HG03565 (cell line): ENCODE measurements around the gene GLYATL3.

Source experiments
- ATAC-seq: cut with Tn5 transposase; IDR thresholded peaks from one replicate; pipeline ENCODE4 v1.9.1; 2021; ENCODE audit warnings: mild to moderate bottlenecking, moderate library complexity; ENCODE audit not compliant: unreplicated experiment

GLYATL3 gene

GRCh38 chr6:49513153-49513989 lies 13.6 kb downstream of the GLYATL3 start:
- no peak for ATAC-seq

GRCh38 chr6:49514571-49515484 lies 15.1 kb downstream of the GLYATL3 start:
- no peak for ATAC-seq

- ATAC-seq = no peak
These were observed 15.9 kb downstream of the GLYATL3 start for GRCh38 chr6:49515485-49516146.

- ATAC-seq = no peak
These were observed 16.4 kb downstream of the GLYATL3 start for GRCh38 chr6:49516147-49516505.

- no peak for ATAC-seq
These were observed 18.2 kb downstream of the GLYATL3 start for GRCh38 chr6:49517919-49518318.

- peak; percentile 86 for ATAC-seq
These were observed 19.9 kb downstream of the GLYATL3 start for GRCh38 chr6:49519660-49520059.

- no peak for ATAC-seq
These were observed 23.2 kb downstream of the GLYATL3 start for GRCh38 chr6:49522710-49523593.

GRCh38 chr6:49523901-49524300 lies 24.2 kb downstream of the GLYATL3 start:
- no peak for ATAC-seq

- ATAC-seq = no peak
These were observed 24.8 kb downstream of the GLYATL3 start for GRCh38 chr6:49524541-49524940.

GRCh38 chr6:49526598-49526997 lies 26.9 kb downstream of the GLYATL3 start:
- no peak for ATAC-seq

- no peak for ATAC-seq
These were observed 27.6 kb downstream of the GLYATL3 start for GRCh38 chr6:49527320-49527719.

- no peak for ATAC-seq
These were observed 28.8 kb downstream of the GLYATL3 start for GRCh38 chr6:49528571-49528970.

- no peak for ATAC-seq
These were observed 30.5 kb downstream of the GLYATL3 start for GRCh38 chr6:49530141-49530776.

- peak; percentile 98 for ATAC-seq
These were observed 32.2 kb downstream of the GLYATL3 start for GRCh38 chr6:49531774-49532569.

GRCh38 chr6:49535795-49536194 lies 36.1 kb downstream of the GLYATL3 start:
- no peak for ATAC-seq

- ATAC-seq = no peak
These were observed 39.4 kb downstream of the GLYATL3 start for GRCh38 chr6:49539102-49539501.

GRCh38 chr6:49540614-49541013 lies 40.9 kb downstream of the GLYATL3 start:
- ATAC-seq = no peak

- ATAC-seq = no peak
These were observed 41.5 kb downstream of the GLYATL3 start for GRCh38 chr6:49541210-49541724.

GRCh38 chr6:49541936-49542335 lies 42.2 kb downstream of the GLYATL3 start:
- ATAC-seq = no peak
